ENCODE data around the gene DYNC1H1. TPM values are rescaled to one million over a fixed set of nuclear protein-coding genes. Genes with fewer than 3 reads are reported as not detected.
A peak's percentile ranks its signal among the peaks of the same experiment; 100 is the strongest.

The DYNC1H1 gene
- total RNA-seq = 565 TPM

DNA sequence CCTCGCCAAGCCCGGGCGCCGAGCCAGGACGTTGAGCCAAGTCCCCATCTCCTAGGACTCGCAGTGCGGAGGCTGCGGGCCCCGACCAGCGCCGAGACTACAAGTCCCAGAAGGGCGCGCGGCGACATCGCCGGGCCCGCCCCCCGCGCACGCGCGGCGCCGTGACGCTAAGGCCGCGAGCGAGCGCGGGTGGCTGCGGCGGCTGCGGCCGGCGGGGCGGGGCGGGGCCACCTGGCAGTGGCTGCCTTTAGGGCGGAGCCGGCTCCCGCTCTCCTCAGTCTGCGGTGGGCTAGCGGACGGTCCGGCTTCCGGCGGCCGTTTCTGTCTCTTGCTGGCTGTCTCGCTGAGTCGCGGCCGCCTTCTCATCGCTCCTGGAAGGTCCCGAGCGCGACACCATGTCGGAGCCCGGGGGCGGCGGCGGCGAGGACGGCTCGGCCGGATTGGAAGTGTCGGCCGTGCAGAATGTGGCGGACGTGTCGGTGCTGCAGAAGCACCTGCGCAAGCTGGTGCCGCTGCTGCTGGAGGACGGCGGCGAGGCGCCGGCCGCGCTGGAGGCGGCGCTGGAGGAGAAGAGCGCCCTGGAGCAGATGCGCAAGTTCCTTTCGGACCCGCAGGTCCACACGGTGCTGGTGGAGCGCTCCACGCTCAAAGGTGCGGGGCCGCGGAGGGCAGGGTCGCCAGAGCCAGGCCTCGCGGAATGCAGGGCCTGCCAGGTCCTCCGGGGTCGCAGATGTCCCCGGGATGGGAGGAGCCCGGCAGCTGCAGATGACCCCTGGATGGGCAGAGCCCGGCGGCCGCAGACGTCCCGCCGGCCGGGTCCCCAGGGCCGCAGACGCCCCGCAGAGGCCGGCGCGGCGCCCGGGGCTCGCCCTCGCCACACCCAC lies at the start of gene DYNC1H1:
Gene DYNC1H1 (plus strand): TSS at position 277 of the 884 bp plus-strand sequence. CDS start 119 bp downstream, at position 396.
- no peak for FAIRE-seq
- peak; percentile 92 to 96 for DNase-seq (ENCODE audit: low spot score in 2 of 2)

DNA sequence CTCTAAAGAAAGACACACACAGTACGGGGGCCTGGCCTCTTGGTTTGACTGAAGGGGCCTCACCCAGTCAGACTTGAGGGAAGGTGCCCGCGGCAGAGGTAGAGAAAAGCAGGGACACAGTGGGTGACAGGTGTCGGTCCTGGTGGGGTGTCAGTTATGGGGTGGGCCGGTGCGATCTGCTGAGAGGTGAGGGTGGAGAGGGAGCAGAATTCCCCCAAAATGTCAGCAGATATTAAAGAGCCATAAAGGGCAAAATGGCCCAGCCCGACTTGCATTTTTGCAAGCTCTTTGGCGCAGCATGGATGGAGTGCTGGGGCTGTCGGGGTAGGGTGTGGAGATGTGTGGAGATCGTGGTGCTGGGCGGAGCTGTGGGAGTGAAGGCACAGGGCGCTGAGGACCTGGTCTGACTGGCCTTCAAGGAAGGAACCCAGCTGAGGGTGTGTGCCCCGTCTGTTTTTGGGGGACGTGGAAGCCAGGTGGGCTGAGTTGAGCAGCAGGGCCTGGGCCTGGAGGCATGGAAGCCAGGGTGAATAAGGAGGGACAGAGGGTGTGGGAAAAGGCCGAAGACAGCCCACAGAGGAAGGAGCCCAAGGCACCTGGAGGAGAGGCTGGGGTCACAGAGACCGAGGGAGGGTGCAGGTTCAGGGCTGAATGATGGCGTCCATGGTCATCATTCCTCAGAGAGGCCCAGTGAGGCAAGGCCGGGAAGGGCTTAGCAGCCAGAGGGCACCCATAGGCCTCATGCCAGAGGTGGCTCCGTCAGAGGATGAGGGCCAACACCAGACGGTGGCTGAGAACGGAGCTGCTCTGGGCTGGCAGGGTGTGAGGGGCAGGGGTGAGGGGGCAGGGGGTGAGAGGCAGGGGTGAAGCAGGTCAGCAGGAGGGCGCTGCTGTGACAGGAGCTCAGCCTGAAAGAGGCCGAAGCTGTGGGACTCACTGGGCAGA lies 48.2 kb upstream of the DYNC1H1 start:
- no peak for FAIRE-seq
- no peak for DNase-seq (ENCODE audit: low spot score in 2 of 2)

DNA sequence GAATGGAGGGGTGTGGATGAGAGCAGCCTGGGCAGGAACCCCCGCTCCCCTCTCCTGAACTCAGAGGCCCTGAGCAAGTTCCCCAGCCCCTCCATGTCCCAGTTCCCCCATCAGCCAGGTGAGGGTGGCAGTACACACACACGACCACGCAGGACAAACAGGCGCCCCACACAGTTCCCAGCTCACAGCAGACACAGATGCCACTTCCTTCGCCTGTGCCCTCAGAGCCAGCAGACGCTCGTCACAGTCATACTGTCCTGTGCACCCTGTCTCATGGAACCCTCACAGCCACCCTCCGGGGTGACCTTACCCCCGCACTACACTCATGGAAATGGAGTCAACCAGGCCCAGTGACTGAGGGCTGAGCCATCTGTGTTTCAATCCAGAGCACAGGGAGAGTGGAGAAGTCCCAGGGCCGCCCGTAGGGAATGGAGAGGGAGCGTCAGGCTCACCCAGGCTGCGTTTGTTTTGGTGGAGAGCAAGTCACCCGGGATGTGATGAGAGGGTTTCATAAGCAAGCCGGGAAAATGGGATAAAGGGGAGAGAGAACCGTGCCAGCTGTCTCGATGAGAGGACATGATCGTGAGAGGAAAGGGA lies 47.5 kb upstream of the DYNC1H1 start:
- DNase-seq (ENCODE audit: low spot score in 2 of 2) (no peak), FAIRE-seq (no peak)

DNA sequence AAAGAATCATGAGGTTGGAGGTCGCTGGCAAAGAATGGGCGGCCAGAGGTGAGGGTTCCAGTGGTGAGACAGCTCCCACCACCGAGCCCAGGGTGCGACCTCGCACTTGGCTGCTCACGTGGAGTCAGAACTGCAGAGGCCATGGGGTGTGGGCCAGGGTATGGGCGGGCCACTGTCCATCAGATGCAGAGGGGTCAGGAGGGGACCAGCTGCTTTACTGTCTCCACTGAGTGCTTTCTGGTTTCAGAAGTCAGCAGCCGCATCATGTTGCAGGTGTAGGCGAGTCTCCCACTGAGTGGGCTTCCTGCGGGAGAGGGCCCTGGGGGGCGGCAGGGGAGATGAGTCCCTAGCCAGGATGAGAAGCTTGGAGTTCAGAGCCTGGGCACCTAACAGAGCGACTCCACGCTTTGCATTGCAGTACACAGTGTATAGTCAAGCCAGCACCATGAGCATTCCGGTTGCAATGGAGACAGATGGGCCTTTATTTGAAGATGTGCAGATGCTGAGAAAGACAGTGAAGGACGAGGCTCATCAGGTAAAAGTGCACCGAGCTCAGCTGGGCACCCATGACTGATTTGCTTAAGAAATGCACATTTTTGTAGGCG lies 46.9 kb upstream of the DYNC1H1 start:
- DNase-seq (ENCODE audit: low spot score in 2 of 2) (no peak), FAIRE-seq (no peak)

DNA sequence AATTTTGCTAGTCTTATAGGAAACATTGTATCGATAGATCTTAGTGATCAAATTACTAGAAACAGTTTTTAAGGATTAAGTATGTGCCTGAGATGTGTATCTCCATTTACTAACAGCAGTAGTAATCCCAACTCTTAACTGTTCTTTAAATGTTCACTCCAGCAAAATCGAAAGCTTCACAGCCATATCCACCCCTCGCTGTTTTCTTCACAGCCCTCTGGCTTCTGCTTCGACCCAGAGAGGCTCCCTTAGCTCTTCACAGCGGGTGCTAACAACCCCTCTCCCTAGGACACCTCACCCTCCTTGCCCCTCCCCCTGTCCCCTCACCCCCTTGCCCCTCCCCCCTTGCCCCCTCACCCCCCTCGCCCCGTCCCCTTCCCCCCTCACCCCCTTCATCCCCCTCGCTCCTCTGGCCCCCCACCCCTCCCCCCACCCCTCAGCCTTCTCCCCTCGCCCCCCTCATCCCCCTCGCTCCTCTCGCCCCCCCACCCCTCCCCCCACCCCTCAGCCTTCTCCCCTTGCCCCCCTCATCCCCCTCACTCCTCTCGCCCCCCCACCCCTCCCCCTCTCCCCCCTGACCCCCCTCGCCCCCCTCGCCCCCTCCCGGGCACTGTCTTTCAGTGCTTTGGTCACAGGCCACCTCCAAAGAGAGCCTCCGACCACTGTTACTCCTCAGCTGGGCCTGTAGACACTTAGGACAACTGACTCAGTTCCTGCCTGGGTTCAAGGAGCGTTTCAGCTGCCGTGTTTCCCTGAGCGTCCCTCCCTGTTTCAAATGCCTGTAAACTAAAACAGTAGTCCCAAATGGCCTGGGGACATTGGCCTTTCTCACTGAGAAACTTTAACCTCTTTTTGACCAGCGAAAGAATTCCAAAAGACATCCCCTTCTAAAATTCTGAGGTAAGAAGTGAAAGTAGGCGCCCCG lies 46.0 kb upstream of the DYNC1H1 start:
- FAIRE-seq (no peak), DNase-seq (ENCODE audit: low spot score in 2 of 2) (no peak)

DNA sequence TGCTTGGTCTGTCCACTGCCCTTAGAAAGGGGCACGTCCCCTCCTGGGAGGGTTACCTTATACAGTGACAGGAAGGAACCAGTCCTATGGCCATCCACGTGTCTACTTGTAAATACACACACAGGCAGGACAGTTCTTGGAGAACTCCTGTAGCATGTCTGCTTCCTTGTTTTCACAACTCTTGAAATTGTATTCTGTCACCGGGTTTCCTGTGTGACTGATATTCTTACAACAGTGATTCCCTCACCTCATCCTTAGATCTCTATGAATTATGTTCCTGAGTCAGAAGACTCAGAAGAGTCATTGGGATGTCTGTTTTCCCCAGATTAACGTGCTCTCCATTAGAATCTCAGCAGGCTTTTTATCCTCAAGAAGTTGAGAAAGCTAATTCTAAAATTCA lies 44.1 kb upstream of the DYNC1H1 start:
- DNase-seq (ENCODE audit: low spot score in 2 of 2) = no peak

DNA sequence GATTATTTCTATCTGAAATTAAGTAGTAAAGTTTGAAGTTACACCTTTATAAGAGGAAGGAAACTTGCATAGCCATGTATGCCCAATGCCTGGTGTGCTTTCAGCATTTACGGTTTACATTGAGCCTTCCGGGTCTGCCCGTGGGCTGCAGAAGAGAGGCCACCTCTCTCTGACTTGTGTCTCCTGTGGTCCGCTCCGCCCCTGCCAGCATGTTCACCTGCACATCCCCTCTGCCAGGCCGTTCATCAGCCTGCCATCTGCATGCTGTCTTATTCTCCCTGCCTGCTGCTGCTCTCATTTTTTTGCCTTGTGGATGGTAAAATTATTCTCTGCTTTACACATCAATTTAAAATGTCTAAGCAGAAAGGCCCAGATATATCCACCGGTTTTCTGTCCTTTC lies 41.5 kb upstream of the DYNC1H1 start:
- DNase-seq (ENCODE audit: low spot score in 2 of 2) (no peak), FAIRE-seq (no peak)

More for the DNA sequence above, 44.1 kb upstream of the DYNC1H1 start:
- no peak for FAIRE-seq

DNA sequence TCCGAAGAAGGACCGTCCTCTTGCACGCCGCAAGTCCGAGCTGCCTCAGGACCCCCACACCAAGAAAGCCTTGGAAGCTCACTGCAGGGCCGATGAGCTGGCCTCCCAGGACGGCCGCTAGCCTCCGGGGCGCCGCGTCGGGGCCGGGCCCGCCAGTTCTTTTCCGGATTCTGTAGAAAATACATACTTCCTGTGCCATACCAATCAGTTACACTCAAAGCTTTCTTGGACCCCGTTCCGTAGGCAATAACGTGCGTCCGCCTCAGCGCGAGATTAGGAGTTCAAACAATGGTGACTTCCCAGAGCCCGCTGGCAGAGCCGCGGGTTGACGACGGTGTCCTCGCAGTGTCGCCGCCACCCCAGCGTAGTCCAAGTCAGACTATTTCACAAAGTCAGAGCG lies 39.2 kb upstream of the DYNC1H1 start:
- DNase-seq (ENCODE audit: low spot score in 2 of 2) (no peak), FAIRE-seq (no peak)

DNA sequence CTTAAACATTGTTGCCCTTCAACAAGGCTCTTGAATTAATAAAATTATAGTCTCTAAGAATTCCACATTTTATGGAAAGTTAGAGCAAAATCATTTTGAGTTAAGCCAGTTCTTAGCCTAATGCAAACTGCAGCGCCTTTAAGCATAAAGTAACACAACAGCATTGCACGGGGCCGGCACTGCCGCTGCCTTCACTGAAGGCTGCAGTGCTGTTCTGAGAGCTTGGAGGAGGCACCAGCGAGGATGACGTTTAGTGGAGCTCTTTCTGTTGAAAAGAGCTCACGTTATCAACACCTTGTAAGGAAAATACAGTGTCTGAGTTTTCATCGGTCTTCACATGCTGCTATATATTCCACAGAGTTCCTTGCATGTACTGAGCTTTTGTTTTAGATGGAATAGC lies 38.3 kb upstream of the DYNC1H1 start:
- DNase-seq (ENCODE audit: low spot score in 2 of 2) (no peak), FAIRE-seq (no peak)

DNA sequence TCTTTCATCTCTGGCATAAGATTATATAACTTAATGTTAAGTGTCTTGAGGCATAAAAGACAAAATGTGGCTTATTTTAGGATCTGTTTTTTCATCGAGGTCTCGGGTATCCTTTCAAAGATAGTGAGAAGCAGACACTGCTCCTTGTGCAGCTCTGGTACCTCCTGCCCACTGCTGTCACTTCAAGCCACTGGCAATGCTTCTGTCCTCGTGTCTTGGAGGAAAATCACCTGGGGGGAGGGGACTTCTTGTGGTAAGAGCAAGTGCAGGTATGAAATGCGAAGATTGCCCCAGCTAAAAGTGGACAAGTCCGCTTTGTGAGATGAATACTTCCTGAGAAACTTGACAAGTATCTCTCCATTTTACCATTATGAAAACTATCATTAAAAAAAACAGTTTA lies 37.8 kb upstream of the DYNC1H1 start:
- DNase-seq (ENCODE audit: low spot score in 2 of 2) (no peak), FAIRE-seq (no peak)

DNA sequence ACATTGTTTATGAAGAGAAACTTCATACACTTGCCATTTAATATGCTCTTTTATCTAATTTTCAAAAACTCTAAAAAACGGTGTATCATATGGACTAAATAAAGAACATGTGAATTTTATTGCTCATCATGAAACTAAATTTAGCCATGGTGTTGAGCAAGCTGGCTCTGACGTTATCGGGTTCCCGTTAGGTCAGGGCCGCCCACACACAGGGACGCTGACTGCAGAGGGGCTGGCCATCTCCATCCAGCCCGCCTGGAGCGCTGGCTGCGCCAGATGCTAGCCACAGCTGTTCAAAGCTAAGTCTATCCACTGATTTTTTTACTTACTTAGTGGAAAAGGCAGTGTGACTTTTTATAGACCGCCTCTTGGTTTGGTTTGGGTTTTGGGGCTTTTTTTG lies 36.5 kb upstream of the DYNC1H1 start:
- FAIRE-seq (no peak), DNase-seq (ENCODE audit: low spot score in 2 of 2) (peak in 1 of 2 donors; percentile 69)

DNA sequence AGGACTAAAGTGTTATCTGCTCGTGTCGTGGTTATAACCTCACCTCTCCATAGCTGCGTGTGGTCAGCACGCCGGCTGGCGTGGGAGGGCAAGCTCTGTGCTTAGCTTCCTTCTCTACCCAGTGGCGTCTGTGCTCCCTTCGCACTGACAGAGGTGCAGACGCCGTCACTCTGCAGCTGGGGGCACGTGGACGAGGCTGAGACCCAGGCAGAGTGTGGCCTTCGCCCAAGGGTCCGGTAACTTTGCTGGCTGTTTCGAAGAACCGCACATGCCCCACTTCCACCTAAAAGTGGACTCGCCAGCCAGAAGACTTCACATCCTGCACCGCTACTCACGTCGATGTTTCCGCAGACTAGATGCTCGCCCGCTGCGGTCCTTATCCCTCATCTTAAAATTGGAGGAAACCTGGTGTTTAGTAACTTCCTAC lies 35.9 kb upstream of the DYNC1H1 start:
- no peak for FAIRE-seq
- DNase-seq (ENCODE audit: low spot score in 2 of 2) = no peak

DNA sequence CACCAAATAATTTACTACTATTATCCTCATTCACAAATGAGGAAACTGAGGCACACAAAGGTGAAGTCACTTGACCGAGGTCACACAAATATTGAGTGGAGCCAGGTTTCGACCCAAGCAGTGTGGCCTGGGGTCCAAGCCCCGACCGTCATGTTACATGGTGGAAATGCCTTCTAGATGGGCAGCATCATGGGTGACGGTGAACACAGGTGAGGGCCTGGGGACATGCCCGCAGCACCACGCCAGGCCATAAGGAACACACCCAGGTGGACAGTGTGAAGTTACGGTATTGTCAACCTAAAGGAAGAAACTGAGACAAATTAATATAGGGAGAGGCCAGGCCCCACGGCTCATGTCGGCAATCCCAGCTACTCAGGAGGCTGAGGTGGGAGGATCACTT lies 35.3 kb upstream of the DYNC1H1 start:
- FAIRE-seq (no peak), DNase-seq (ENCODE audit: low spot score in 2 of 2) (no peak)

DNA sequence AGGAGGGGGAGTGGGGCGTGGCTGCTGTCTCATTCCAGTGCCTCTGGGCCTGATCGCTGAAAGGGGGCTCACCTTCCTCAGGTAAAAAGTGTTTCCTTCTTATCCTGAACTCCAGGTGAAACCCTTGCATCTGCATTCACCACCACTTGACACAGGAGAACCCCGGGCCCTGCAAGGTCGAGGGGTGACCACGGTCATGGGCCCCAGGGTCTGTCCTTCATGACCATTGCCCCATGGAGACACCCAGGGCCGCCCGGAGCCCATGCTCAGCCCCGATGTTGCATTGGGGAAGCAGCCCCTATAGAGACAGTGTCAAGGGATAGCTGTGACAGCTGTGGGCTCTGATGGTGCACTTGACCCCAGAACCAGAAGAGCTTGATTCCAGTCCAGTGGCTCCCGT lies 34.4 kb upstream of the DYNC1H1 start:
- DNase-seq (ENCODE audit: low spot score in 2 of 2) = no peak
- FAIRE-seq = no peak

DNA sequence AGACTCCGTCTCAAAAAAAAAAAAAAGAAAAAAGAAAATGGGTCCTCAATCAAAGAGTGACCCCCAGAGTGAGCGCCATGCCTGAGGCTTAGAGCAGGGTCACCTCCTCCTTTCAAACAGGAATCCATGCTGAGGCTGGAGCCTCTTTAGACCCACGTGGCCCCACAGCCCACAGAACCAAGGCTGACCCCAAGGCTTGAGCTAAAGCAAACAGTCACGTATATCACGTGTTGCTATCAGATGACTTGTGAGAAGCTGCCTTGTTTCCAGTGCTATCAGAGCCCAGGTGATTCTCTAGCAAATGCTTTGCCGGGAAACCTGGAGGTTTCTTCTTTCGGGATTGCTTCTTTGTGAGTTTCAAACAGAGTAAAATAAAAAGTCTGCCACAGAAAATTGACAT lies 31.7 kb upstream of the DYNC1H1 start:
- DNase-seq (ENCODE audit: low spot score in 2 of 2) (no peak), FAIRE-seq (no peak)

DNA sequence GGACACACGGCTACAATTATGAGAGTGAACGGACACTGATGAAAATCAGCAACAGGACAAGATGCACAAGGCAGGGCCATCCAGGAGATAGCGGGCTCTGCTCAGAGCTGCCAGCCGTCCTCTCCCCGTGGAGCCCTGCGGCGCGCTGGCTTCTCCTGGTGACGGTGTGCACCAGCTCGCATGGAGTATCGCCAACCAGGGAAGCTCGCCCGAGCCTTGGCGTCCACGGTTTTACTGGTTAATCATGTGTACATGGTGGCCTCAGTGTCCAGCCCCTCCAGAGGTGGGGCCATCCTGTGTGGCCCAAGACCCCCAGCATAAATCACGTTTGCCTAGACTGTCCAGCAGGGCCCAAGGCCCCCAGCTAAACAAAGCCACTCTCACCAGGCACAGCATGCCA lies 31.2 kb upstream of the DYNC1H1 start:
- DNase-seq (ENCODE audit: low spot score in 2 of 2) (no peak), FAIRE-seq (no peak)

DNA sequence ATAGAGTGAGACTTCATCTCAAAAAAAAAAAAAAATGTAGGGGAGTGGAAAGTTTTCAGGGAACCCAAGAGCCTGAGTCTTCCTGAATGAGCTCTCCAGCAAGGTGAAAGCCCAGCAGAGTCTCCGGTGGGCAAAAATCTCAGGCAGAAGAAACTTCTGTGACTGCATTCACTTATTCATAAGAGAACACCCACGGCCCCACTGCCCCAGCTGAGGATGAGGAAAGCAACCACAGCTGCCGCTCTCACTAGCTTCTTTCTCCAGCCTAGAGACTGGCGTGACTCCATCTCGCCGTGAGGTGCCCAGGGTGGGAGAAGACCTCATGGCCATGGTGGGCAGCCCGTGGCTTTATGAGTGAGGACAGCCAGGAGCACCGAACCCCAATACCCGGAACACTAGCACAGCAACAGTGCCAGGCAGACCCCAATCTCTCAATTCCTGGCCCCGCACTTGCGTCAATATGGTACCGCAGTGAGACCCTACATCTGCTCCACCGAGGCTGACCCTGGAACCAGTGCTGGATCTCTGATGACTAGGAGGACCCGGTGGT lies 29.7 kb upstream of the DYNC1H1 start:
- no peak for FAIRE-seq
- no peak for DNase-seq (ENCODE audit: low spot score in 2 of 2)

DNA sequence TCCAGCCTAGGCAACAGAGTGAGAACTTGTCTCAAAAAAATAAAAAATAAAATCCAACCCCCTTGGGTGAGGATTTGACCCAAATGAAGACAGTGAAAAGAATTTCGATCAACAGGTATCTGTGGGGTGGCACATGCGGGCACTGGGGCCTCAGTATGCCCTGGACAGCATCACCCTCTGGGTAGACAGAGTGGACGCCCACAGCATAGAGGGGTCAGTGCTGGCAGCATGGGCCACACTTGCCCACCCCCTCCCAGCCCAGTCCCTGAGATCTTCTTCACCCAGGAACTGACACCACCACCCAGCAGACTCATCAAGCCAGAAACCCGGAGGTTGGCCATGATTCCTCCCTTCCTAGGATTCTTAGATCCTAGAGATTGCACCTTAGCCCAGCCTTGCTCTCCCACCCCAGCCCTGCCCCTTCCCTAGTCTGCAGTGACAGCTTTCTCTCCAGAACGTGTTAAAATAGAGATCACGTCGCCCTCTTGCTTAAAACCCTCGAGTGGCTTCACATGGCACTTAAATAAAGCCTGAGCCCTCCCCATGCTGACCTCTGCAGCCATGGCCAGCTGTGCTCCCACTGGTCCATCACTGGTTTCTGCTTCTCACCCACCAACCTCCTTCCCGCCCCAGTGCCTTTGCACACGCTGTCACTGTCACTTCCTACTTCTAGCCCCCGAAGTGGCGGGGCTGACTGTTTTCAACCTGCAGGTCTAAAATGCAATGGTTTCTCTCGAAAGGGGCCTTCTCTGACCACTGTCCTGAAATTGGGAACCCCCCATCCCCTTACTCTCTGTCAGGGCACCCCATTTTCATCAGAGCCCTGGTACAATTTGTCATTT lies 26.2 kb upstream of the DYNC1H1 start:
- DNase-seq (ENCODE audit: low spot score in 2 of 2) (no peak), FAIRE-seq (no peak)

Measured in frontal cortex (tissue), 4 donors.